Upper lobe of left lung (tissue), 6 donors: Measurements from ENCODE around the gene CCNY. TPM values are rescaled to one million over a fixed set of nuclear protein-coding genes. Genes with fewer than 3 reads are reported as not detected.
A peak's percentile ranks its signal among the peaks of the same experiment; 100 is the strongest.

Source experiments
- ATAC-seq, 2 donors: fragments of 200-7000 bp; cut with Tn5 transposase; one replicate each; pipeline ENCODE4 v1.9.1; 2022; ENCODE audit warnings: mild to moderate bottlenecking in 2 of 2, moderate library complexity in 2 of 2; ENCODE audit not compliant: low FRiP score in 2 of 2
- DNase-seq, 2 donors: peaks; one replicate each; pipeline ENCODE4 v3.0.0-alpha.2; 2019 to 2020
- H3K27ac ChIP-seq, 4 donors: fragments of 200-600 bp; sonication (generic); one replicate each; pipeline ENCODE4 v1.5.1; 2016 to 2019
- H3K27me3 ChIP-seq, 4 donors: fragments of 200-600 bp; sonication (generic); one replicate each; pipeline ENCODE4 v1.5.1; 2017 to 2019
- H3K36me3 ChIP-seq, 4 donors: fragments of 200-600 bp; sonication (generic); one replicate each; pipeline ENCODE4 v1.5.1; 2016 to 2019
- H3K4me1 ChIP-seq, 4 donors: fragments of 200-600 bp; sonication (generic); one replicate each; pipeline ENCODE4 v1.5.1; 2018 to 2019
- H3K4me3 ChIP-seq, 4 donors: fragments of 200-600 bp; sonication (generic); one replicate each; pipeline ENCODE4 v1.5.1; 2017 to 2019; ENCODE audit warnings: mild to moderate bottlenecking in 2 of 4, moderate library complexity in 1 of 4
- H3K9me3 ChIP-seq, 4 donors: fragments of 200-600 bp; sonication (generic); one replicate each; pipeline ENCODE4 v1.5.1; 2018 to 2019
- EP300 ChIP-seq, 4 donors: sonication (generic); formaldehyde crosslinking; IDR thresholded peaks; one replicate each; pipeline ENCODE4 v1.5.1; 2017; ENCODE audit warnings: antibody characterized with exemption in 4 of 4, control low read depth in 2 of 4
- POLR2A ChIP-seq, 4 donors: fragments of 450-650 bp; IDR thresholded peaks; one replicate each; pipeline ENCODE4 v1.5.1; 2016 to 2017; ENCODE audit warnings: antibody characterized with exemption in 4 of 4, mild to moderate bottlenecking in 2 of 4
- POLR2AphosphoS5 ChIP-seq, 2 donors: sonication (generic); formaldehyde crosslinking; IDR thresholded peaks; one replicate each; pipeline ENCODE4 v1.5.1; 2017; ENCODE audit warnings: antibody characterized with exemption in 2 of 2
- WGBS, 2 donors: methylation state at CpG; one replicate each; pipeline ENCODE4 v1.1.5; 2017 to 2018; 5-methylcytosine and 5-hydroxymethylcytosine counted together
- total RNA-seq, 6 donors: library from RNA; depleted of rRNA in 4 of 6; stranded (reverse); fragments of >200 nt in 4 of 6; gene quantifications; one replicate each; pipeline versions ENCODE4 v1.1.0 to v1.2.1, GENCODE V29; 2016 to 2021
- TF ChIP-seq, protein P1 (sequence below), 6 experiments: fragments of 450-650 bp in 4 of 6; fragments of 200-600 bp in 2 of 6; sonication (generic) in 2 of 6; IDR thresholded peaks; one replicate each; pipeline ENCODE4 v1.5.1; 2016 to 2019; ENCODE audit warnings: antibody characterized with exemption in 6 of 6
- donor health status: DM: no; HTN: no; CAD: no; lungs with moderate emphysema.
- donor health status: DM: no; HTN: yes; CAD: no; lungs with severe emphysema.

CCNY gene
- total RNA-seq, 6 donors from 2014 or later = 22.0 to 80.8 (median 52.5) TPM

DNA sequence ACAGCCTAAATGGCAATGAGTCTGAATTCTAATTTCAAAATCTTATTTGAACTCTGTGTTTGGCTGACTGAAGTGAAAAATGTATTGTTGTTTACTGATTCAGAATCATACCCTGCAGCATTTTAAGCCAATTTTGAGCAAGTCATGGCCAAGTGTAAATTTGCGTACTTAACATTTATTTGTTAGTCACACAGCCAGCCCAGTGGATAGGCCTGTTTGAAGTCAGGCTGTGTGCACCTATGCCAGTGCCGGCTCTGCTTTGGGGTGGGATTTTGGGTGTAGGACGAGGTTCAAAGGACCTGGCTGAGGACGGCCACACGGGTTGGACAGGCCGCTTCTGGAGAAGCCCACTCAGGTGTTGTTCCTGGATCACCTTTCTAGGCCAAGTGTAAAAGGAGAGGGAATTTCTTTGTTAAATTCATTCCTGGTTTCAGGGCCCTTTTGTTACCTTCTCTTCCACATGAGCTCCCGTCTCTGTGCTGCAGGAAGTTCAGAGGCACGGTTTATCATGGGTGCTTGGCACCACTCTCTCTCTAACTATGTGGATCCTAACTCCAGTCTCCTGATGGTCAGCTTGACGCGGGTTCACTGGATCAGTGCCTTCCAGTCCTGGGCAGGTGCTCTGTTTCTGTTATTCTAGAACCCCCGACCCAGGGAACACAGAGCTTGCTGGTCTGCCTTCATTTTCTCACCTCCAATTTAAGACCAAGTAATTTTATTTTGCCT, 84.7 kb downstream of the CCNY start:
- Histone ChIP-seq H3K4me1 (peaks cover 23 to 63% (median 45%) of the 10 kb centered on the region in 4 donors), H3K4me3 (no peak overlapping the region), H3K36me3 (no peaks in the 10 kb centered on the region), H3K27ac (peak overlapping the region; percentile 41 to 66 (median 64)), H3K27me3 (no peaks in the 10 kb centered on the region), H3K9me3 (no peaks in the 10 kb centered on the region)
- 89 to 93% methylated on average over 11 of the region's 11 CpGs for WGBS, 2 donors
- ATAC-seq (no peak), DNase-seq (no peak)
- no peak for TF ChIP-seq POLR2AphosphoS5 (IDR thresholded peaks at IDR 0.05)

DNA sequence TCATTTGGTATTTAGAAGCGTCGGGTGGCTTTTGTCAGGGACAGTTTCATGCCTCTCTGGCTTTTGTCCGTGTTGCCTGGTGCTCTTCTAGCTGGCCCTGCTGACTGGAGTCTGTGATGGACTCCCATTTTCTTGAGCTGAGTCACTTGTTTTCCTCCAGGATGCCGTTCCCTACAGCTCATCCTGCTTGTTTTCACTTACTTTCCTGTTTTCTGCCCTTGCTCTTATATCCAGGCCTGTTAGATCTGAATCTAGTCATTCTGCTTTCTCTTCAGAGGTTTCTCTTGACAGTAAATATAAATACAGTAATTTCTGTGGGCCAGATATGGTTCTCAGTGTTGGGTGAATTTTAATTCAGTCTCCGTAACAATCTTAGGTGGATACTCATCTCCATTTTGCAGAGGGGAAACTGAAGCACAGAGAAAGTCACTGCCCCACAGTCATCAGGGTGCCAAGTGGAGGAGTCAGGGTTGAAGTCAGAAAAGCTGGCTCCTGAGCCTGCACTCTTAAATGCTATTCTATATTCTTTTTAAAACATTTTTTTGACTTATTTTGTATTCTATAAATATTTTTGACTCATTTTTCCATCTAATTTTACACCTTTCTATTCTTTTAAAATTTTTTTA, 85.4 kb downstream of the CCNY start:
- Histone ChIP-seq H3K36me3 (no peaks in the 10 kb centered on the region), H3K4me3 (no peak overlapping the region), H3K27ac (peak overlapping the region; percentile 41 to 66 (median 64)), H3K27me3 (no peaks in the 10 kb centered on the region), H3K4me1 (peaks cover 21 to 67% (median 46%) of the 10 kb centered on the region in 4 donors), H3K9me3 (no peaks in the 10 kb centered on the region)
- no peak for DNase-seq
- peak in 1 of 2 donors; percentile 25 for TF ChIP-seq POLR2AphosphoS5 (IDR thresholded peaks at IDR 0.05)
- TF ChIP-seq, protein P1, sequence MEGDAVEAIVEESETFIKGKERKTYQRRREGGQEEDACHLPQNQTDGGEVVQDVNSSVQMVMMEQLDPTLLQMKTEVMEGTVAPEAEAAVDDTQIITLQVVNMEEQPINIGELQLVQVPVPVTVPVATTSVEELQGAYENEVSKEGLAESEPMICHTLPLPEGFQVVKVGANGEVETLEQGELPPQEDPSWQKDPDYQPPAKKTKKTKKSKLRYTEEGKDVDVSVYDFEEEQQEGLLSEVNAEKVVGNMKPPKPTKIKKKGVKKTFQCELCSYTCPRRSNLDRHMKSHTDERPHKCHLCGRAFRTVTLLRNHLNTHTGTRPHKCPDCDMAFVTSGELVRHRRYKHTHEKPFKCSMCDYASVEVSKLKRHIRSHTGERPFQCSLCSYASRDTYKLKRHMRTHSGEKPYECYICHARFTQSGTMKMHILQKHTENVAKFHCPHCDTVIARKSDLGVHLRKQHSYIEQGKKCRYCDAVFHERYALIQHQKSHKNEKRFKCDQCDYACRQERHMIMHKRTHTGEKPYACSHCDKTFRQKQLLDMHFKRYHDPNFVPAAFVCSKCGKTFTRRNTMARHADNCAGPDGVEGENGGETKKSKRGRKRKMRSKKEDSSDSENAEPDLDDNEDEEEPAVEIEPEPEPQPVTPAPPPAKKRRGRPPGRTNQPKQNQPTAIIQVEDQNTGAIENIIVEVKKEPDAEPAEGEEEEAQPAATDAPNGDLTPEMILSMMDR (IDR thresholded peaks at IDR 0.05) = no peak
- peak; percentile 52 to 84 for ATAC-seq
- WGBS, 2 donors = 65 to 68% methylated on average over 5 of the region's 5 CpGs

DNA sequence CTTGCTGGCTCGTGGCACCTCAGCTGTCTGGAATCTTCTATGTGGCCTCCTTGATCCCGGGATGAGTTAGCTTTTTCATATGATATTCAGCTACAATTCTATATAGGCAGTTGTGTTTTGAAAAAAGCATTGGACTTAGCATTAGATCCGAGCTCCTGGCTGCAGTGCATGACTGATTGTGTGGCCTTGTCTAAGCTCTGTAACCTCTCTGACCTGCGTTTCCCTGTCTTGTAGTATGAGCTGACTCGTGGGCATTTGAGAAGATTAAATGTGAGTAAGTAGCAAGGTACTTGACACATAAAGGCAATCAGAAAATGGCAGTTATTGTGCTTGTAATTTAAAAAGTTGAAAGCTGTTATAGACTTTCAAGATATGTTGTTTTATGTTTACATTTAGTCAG, 85.9 kb downstream of the CCNY start:
- Histone ChIP-seq H3K4me3 (no peak overlapping the region), H3K4me1 (peaks cover 20 to 67% (median 43%) of the 10 kb centered on the region in 4 donors), H3K27me3 (no peaks in the 10 kb centered on the region), H3K27ac (peak overlapping the region in 3 of 4 donors; percentile 63 to 66 (median 64)), H3K9me3 (no peaks in the 10 kb centered on the region), H3K36me3 (no peaks in the 10 kb centered on the region)
- no peak for ATAC-seq
- WGBS, 2 donors = 67 to 71% methylated on average over 5 of the region's 5 CpGs
- TF ChIP-seq POLR2AphosphoS5 (IDR thresholded peaks at IDR 0.05) = no peak
- TF ChIP-seq EP300 (IDR thresholded peaks at IDR 0.05) = no peak
- TF ChIP-seq, protein P1 (IDR thresholded peaks at IDR 0.05) = no peak
- no peak for DNase-seq

DNA sequence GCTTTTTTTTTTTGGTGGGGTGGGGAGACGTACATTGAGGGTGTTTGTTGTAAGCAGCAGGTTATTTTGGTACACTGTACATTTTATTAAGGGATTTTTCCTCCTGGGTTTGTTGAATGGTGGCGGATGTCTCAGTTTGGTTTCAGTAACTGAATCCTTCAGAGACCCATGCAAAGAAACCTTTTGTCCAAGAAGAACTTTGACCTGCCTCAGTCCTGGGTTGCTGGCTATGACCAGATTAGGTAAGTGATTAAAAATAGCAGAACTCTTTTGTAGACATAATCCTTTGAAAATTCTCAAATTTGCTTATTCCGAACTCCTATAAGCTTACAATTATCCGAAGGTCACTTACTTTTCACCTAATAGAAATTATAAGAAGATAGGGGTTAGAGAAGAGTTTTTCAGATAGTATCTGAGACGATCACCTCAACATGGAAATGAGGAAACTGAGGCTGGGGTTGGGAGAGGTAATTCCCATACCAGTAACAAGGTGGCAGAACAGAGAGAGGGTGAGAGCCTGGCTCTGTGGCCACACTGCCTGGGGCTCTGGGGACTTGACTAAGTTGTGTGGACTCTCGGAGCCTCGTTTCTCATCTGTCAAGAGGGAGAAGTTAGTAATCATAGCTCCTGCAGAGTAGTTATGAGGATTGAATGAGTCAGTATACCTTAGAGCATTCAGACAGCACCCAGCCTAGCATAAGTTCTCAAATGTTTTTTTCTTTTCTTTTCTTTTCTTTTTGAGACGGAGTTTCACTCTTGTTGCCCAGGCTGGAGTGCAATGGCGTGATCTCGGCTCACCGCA, 87.4 kb downstream of the CCNY start:
- DNase-seq = no peak
- ATAC-seq = no peak
- Histone ChIP-seq H3K36me3 (no peaks in the 10 kb centered on the region), H3K9me3 (no peaks in the 10 kb centered on the region), H3K4me1 (peaks cover 20 to 62% (median 49%) of the 10 kb centered on the region in 4 donors), H3K27me3 (no peaks in the 10 kb centered on the region), H3K4me3 (no peak overlapping the region), H3K27ac (peak overlapping the region in 2 of 4 donors; percentile 51 to 55)
- WGBS, 2 donors = 95% methylated on average over 11 of the region's 11 CpGs
- TF ChIP-seq EP300 (IDR thresholded peaks at IDR 0.05) = no peak
- no peak for TF ChIP-seq POLR2AphosphoS5 (IDR thresholded peaks at IDR 0.05)
- TF ChIP-seq, protein P1 (IDR thresholded peaks at IDR 0.05) = no peak
- no peak for TF ChIP-seq POLR2A (IDR thresholded peaks at IDR 0.05)

DNA sequence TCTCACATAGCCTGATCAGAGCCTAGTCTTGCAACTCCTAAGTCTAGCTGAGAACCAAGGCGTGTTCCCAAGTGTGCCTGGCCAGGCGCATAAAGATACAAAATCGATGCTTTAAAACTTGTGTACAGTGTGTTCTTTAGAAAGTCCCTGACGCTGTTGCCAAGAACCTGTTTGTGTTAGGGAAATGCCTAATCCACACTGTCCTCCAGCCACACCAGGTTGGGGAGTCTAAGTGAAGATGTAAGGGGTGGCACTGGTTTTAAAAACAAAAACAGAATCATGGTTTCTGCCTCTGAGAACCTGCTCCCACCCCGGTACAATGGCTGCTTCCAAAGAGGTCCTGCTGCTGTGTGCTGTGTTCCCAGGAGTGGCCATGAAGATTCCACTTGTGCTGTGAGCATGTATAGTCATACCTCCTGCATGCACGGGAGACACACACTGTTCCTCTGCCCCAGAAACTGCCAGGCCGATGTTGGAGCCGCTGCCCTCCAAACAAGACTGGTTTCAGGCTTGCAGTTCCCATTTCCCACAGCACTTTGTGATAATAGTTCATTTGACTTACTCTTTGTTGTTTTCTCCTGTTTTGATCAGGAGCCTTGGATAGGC, 88.5 kb downstream of the CCNY start:
- ATAC-seq = peak in 1 of 2 donors; percentile 20
- Histone ChIP-seq H3K27ac (peak overlapping the region in 3 of 4 donors; percentile 16 to 55 (median 51)), H3K9me3 (no peaks in the 10 kb centered on the region), H3K4me3 (no peak overlapping the region), H3K27me3 (no peaks in the 10 kb centered on the region), H3K4me1 (peaks cover 20 to 62% (median 47%) of the 10 kb centered on the region in 4 donors), H3K36me3 (no peaks in the 10 kb centered on the region)
- TF ChIP-seq EP300 (IDR thresholded peaks at IDR 0.05) (no peak), POLR2A (IDR thresholded peaks at IDR 0.05) (no peak), POLR2AphosphoS5 (IDR thresholded peaks at IDR 0.05) (no peak)
- TF ChIP-seq, protein P1 (IDR thresholded peaks at IDR 0.05) = no peak
- no peak for DNase-seq
- WGBS, 2 donors = 60 to 65% methylated on average over 8 of the region's 8 CpGs
